GM21786 (cell line): ENCODE results near the gene DCUN1D3.
A peak's percentile ranks its signal among the peaks of the same experiment; 100 is the strongest.
"Not testable (repeated sequence)": the region's sequence is repeated elsewhere in the genome, so short reads cannot be mapped to it uniquely, and the experiment has no call there.

Experiments
- ATAC-seq: cut with Tn5 transposase; IDR thresholded peaks from one replicate; pipeline ENCODE4 v1.9.1; 2021; ENCODE audit not compliant: unreplicated experiment

The DCUN1D3 gene

GRCh38 chr16:20865420-20866131 is 34.6 kb downstream of the DCUN1D3 start:
- peak; percentile 74 for ATAC-seq

GRCh38 chr16:20864376-20864775 is 35.8 kb downstream of the DCUN1D3 start:
- not testable (repeated sequence) for ATAC-seq

- ATAC-seq: no peak
These were observed 37.8 kb downstream of the DCUN1D3 start for GRCh38 chr16:20862162-20862960.

GRCh38 chr16:20860995-20861394 is 39.2 kb downstream of the DCUN1D3 start:
- not testable (repeated sequence) for ATAC-seq

- no peak for ATAC-seq
These were observed 39.8 kb downstream of the DCUN1D3 start for GRCh38 chr16:20860361-20860760.

- no peak for ATAC-seq
These were observed 40.5 kb downstream of the DCUN1D3 start for GRCh38 chr16:20859699-20860098.

- no peak for ATAC-seq
These were observed 40.9 kb downstream of the DCUN1D3 start for GRCh38 chr16:20859229-20859628.

- ATAC-seq: no peak
These were observed 42.9 kb downstream of the DCUN1D3 start for GRCh38 chr16:20857281-20857680.

GRCh38 chr16:20854963-20855362 is 45.2 kb downstream of the DCUN1D3 start:
- no peak for ATAC-seq

GRCh38 chr16:20853981-20854620 is 46.1 kb downstream of the DCUN1D3 start:
- ATAC-seq: no peak

GRCh38 chr16:20853143-20853542 is 47.0 kb downstream of the DCUN1D3 start:
- no peak for ATAC-seq

- no peak for ATAC-seq
These were observed 48.6 kb downstream of the DCUN1D3 start for GRCh38 chr16:20851601-20852000.

- ATAC-seq: no peak
These were observed 49.2 kb downstream of the DCUN1D3 start for GRCh38 chr16:20850981-20851380.

- no peak for ATAC-seq
These were observed 50.4 kb downstream of the DCUN1D3 start for GRCh38 chr16:20849589-20850390.

- ATAC-seq: no peak
These were observed 52.6 kb downstream of the DCUN1D3 start for GRCh38 chr16:20847550-20847949.

- no peak for ATAC-seq
These were observed 53.6 kb downstream of the DCUN1D3 start for GRCh38 chr16:20846551-20846950.

- no peak for ATAC-seq
These were observed 54.1 kb downstream of the DCUN1D3 start for GRCh38 chr16:20846030-20846429.

- ATAC-seq: no peak
These were observed 55.6 kb downstream of the DCUN1D3 start for GRCh38 chr16:20844588-20844987.

- no peak for ATAC-seq
These were observed 56.1 kb downstream of the DCUN1D3 start for GRCh38 chr16:20844054-20844453.

- ATAC-seq: no peak
These were observed 60.7 kb downstream of the DCUN1D3 start for GRCh38 chr16:20839504-20839903.

- no peak for ATAC-seq
These were observed 61.9 kb downstream of the DCUN1D3 start for GRCh38 chr16:20838240-20838639.
